ENCODE measurements around the gene NXPE2. TPM values are rescaled to one million over a fixed set of nuclear protein-coding genes. Genes with fewer than 3 reads are reported as not detected.

Gene NXPE2
- polyA plus RNA-seq, 2 of the 4 experiments (the other 2 are of a cell fraction), result 0.09 TPM; not detected in 1

- 18% methylated on average over 3 of the region's 5 CpGs for WGBS (ENCODE audit: missing lambda C conversion rate)
Observed at GRCh38 chr11:114719562-114719961, 41.2 kb downstream of the NXPE2 start.

GRCh38 chr11:114724916-114725524, 46.7 kb downstream of the NXPE2 start:
- Histone ChIP-seq H3K27ac (no peak overlapping the region), H3K4me1 (no peaks in the 10 kb centered on the region), H3K9me3 (no peaks in the 10 kb centered on the region), H3K4me3 (no peak overlapping the region), H3K4me2 (no peak overlapping the region)
- TF ChIP-seq REST (IDR thresholded peaks at IDR 0.05) (no peak), GATA3 (IDR thresholded peaks at IDR 0.05; ENCODE audit: borderline replicate concordance) (no peak), SMC3 (IDR thresholded peaks at IDR 0.05) (no peak), NR3C1 (IDR thresholded peaks at IDR 0.05) (no peak), TP53 (CRISPR knock-in tag; IDR thresholded peaks at IDR 0.05) (no peak)
- no peak for FAIRE-seq
- DNase-seq (ENCODE audit: low read depth in 1 of 2, low spot score in 1 of 2), result no peak
- 7% methylated on average over 3 of the region's 3 CpGs for WGBS (ENCODE audit: missing lambda C conversion rate)
- ChIA-PET POLR2A (no interaction called here), CTCF (no interaction called here)
- ATAC-seq, result no peak

More at GRCh38 chr11:114719562-114719961, 41.2 kb downstream of the NXPE2 start:
- ATAC-seq, result no peak
- FAIRE-seq, result no peak
- Histone ChIP-seq H3K9me3 (no peaks in the 10 kb centered on the region), H3K4me1 (no peaks in the 10 kb centered on the region), H3K4me2 (no peak overlapping the region), H3K4me3 (no peak overlapping the region), H3K27ac (no peak overlapping the region)
- POLR2A ChIA-PET, result no interaction called here
- CTCF ChIA-PET, result no interaction called here
- DNase-seq (ENCODE audit: low read depth in 1 of 2, low spot score in 1 of 2), result no peak
- TF ChIP-seq BCL3 (IDR thresholded peaks at IDR 0.05) (no peak), TP53 (CRISPR knock-in tag; IDR thresholded peaks at IDR 0.05) (no peak), POLR2A (IDR thresholded peaks at IDR 0.05; ENCODE audit: low read length) (no peak), ZC3H11A (IDR thresholded peaks at IDR 0.05) (no peak), RCOR1 (IDR thresholded peaks at IDR 0.05; ENCODE audit: low read depth, low read length) (no peak), MAZ (IDR thresholded peaks at IDR 0.05; ENCODE audit: borderline replicate concordance, low read depth, low read length) (no peak), NR3C1 (IDR thresholded peaks at IDR 0.05) (no peak), ESRRA (IDR thresholded peaks at IDR 0.05; ENCODE audit: borderline replicate concordance, low read length) (no peak), EP300 (IDR thresholded peaks at IDR 0.05) (no peak), CEBPB (IDR thresholded peaks at IDR 0.05) (no peak), ZSCAN20 (CRISPR knock-in tag; IDR thresholded peaks at IDR 0.05) (no peak), BHLHE40 (IDR thresholded peaks at IDR 0.05; ENCODE audit: low read depth, low read length) (no peak), JUN (IDR thresholded peaks at IDR 0.05) (no peak), ELK1 (IDR thresholded peaks at IDR 0.05; ENCODE audit: low read depth, low read length) (no peak), SREBF2 (IDR thresholded peaks at IDR 0.05) (no peak), HOXB5 (CRISPR knock-in tag; IDR thresholded peaks at IDR 0.05) (no peak), NPAS2 (CRISPR knock-in tag; IDR thresholded peaks at IDR 0.05; ENCODE audit: borderline replicate concordance) (no peak), HOXB13 (CRISPR knock-in tag; IDR thresholded peaks at IDR 0.05; ENCODE audit: low read depth) (no peak), CBX8 (IDR thresholded peaks at IDR 0.05) (no peak)

All from A549 (cell line).